Left lung (tissue), 10 donors: ENCODE measurements around the gene GALNT1. TPM values are rescaled to one million over a fixed set of nuclear protein-coding genes. Genes with fewer than 3 reads are reported as not detected.

Source experiments
- ATAC-seq: fragments of 200-7000 bp; cut with Tn5 transposase; one replicate; pipeline ENCODE4 v1.9.1; 2020; ENCODE audit warnings: moderate library complexity
- DNase-seq, 4 donors: peaks; one replicate each; pipeline ENCODE4 v3.0.0-alpha.2; 2013 to 2020
- H3K27ac ChIP-seq, 2 donors: fragments of 200-600 bp; sonication (generic) in 1 of 2; one replicate each; pipeline versions ENCODE4 v1.5.0 to v1.8.0; 2020 to 2021
- H3K27me3 ChIP-seq, 2 donors: fragments of 200-600 bp; sonication (generic) in 1 of 2; one replicate each; pipeline versions ENCODE4 v1.5.0 to v1.8.0; 2020 to 2021
- H3K36me3 ChIP-seq, 2 donors: fragments of 200-600 bp; sonication (generic) in 1 of 2; one replicate each; pipeline versions ENCODE4 v1.5.0 to v1.8.0; 2020 to 2021
- H3K4me1 ChIP-seq, 2 donors: fragments of 200-600 bp; one replicate each; pipeline ENCODE4 v1.8.0; 2021
- H3K4me3 ChIP-seq, 2 donors: fragments of 200-600 bp; sonication (generic) in 1 of 2; one replicate each; pipeline versions ENCODE4 v1.5.0 to v1.8.0; 2020 to 2021; ENCODE audit warnings: mild to moderate bottlenecking in 1 of 2
- H3K9me3 ChIP-seq, 2 donors: fragments of 200-600 bp; sonication (generic) in 1 of 2; one replicate each; pipeline versions ENCODE4 v1.5.0 to v1.8.0; 2020 to 2021
- CTCF ChIP-seq, 2 donors: fragments of 200-600 bp; sonication (generic) in 1 of 2; IDR thresholded peaks; one replicate each; pipeline versions ENCODE4 v1.5.0 to v1.8.0; 2021; ENCODE audit warnings: antibody characterized with exemption in 2 of 2
- intact Hi-C, 2 donors: fragments of 100-400 bp; cut with DNase I; formaldehyde crosslinking; loops; one replicate each; pipeline versions ENCODE4 v1.11.2 to v1.14.2; 2022
- polyA plus RNA-seq, 6 donors: library from polyadenylated mRNA; unstranded; fragments of 120-200 nt; gene quantifications; one replicate each; pipeline ENCODE4 v1.2.1, GENCODE V29; 2013; ENCODE audit not compliant: insufficient read length in 6 of 6
- total RNA-seq, 2 donors: library from RNA; stranded (reverse); fragmentation: NEBNext Ultra II Directional; extraction: Animal tissue kit (Norgen Biotek cat#: 25700); gene quantifications; one replicate each; pipeline ENCODE4 v1.2.1, GENCODE V29; 2021
- donor health status: DM: no; HTN: yes; CAD: no.
- donor health status: DM: no; HTN: no; CAD: no.

The GALNT1 gene
- total and polyA plus RNA-seq, 8 donors: 82.5 to 110 (median 107) TPM

DNA sequence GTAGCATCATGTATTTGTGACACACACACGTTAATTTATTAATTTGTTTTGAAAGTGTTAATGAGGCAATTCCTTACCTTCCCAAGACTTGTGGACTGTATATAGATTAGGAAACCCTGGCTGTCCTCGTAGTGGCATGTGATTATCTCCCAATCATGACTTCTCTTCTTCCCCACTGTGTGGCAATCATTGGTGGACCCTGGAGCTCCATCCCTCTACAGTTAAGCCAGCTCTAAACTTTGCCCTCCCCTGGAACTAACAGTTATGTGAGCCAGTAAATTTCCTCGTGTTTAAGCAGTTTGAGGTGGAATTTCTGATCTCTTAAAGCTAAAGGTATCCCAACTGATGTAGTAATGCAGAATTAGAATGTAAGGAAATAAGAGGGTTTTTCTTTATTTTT is 22.0 kb downstream of the GALNT1 start:
- Histone ChIP-seq H3K4me1 (peaks cover 0 to 9% of the 10 kb centered on the region in 2 donors), H3K27ac (no peak overlapping the region), H3K9me3 (peaks cover 0 to 27% of the 10 kb centered on the region in 2 donors), H3K36me3 (no peaks in the 10 kb centered on the region), H3K27me3 (no peaks in the 10 kb centered on the region), H3K4me3 (no peak overlapping the region)
- DNase-seq: no peak
- ATAC-seq: no peak
- TF ChIP-seq CTCF (IDR thresholded peaks at IDR 0.05): no peak
- intact Hi-C loops: no loop called here

DNA sequence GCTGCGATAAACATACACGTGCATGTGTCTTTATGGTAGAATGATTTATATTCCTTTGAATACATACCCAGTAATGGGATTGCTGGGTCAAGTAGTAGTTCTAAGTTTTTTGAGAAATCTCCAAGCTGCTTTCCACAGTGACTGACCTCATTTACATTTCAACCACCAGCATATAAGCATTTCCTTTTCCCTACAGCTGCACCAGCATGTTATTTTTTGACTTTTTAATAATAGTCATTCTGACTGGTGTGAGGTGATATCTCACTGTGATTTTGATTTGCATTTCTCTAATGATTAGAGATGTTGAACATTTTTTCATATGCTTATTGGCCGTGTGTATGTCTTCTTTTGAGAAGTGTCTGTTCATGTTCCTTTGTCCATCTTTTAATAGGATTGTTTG is 22.8 kb downstream of the GALNT1 start:
- H3K36me3 ChIP-seq: no peaks in the 10 kb centered on the region
- ATAC-seq (no peak), DNase-seq (no peak)
- peaks cover 0 to 9% of the 10 kb centered on the region in 2 donors for H3K4me1 ChIP-seq
- H3K27me3 ChIP-seq: no peaks in the 10 kb centered on the region
- intact Hi-C loops: no loop called here
- H3K9me3 ChIP-seq: peaks cover 0 to 27% of the 10 kb centered on the region in 2 donors
- TF ChIP-seq CTCF (IDR thresholded peaks at IDR 0.05): no peak
- H3K27ac ChIP-seq: no peak overlapping the region
- no peak overlapping the region for H3K4me3 ChIP-seq

GRCh38 chr18:35605686-35606417 is 24.3 kb downstream of the GALNT1 start:
- Histone ChIP-seq H3K9me3 (peaks cover 0 to 26% of the 10 kb centered on the region in 2 donors), H3K27ac (no peak overlapping the region), H3K4me1 (peaks cover 0 to 9% of the 10 kb centered on the region in 2 donors), H3K36me3 (no peaks in the 10 kb centered on the region), H3K4me3 (no peak overlapping the region), H3K27me3 (no peaks in the 10 kb centered on the region)
- no peak for TF ChIP-seq CTCF (IDR thresholded peaks at IDR 0.05)
- intact Hi-C loops: no loop called here
- ATAC-seq: no peak
- no peak for DNase-seq

DNA sequence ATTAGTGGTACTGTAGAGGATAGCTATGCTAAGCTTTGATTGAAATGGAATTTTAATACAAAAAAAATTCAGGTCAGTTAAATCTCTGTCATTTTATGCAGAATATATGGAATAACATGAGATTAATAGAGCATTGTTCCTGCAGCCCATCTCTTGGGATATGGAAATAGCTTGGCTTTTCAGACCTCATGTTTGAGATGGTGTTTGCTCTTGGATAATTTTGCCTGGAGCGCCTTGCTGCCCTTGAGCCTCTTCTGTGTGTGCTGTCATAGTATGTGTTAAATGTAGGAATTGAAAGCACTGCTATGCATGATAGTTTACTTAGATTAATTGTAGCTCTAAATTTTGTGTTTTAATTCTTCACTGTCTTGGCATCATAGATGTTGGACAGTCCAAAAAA is 27.7 kb downstream of the GALNT1 start:
- Histone ChIP-seq H3K36me3 (no peaks in the 10 kb centered on the region), H3K27ac (no peak overlapping the region), H3K9me3 (no peaks in the 10 kb centered on the region), H3K27me3 (no peaks in the 10 kb centered on the region), H3K4me1 (peaks cover 0 to 9% of the 10 kb centered on the region in 2 donors), H3K4me3 (no peak overlapping the region)
- ATAC-seq: no peak
- DNase-seq: no peak
- no peak for TF ChIP-seq CTCF (IDR thresholded peaks at IDR 0.05)
- intact Hi-C loops: no loop called here

GRCh38 chr18:35610089-35610488 is 28.5 kb downstream of the GALNT1 start:
- TF ChIP-seq CTCF (IDR thresholded peaks at IDR 0.05): no peak

More at GRCh38 chr18:35610089-35610488, 28.5 kb downstream of the GALNT1 start:
- intact Hi-C loops: no loop called here
- Histone ChIP-seq H3K4me1 (peaks cover 0 to 9% of the 10 kb centered on the region in 2 donors), H3K9me3 (no peaks in the 10 kb centered on the region), H3K27ac (no peak overlapping the region), H3K27me3 (no peaks in the 10 kb centered on the region), H3K4me3 (no peak overlapping the region), H3K36me3 (no peaks in the 10 kb centered on the region)
- ATAC-seq (no peak), DNase-seq (no peak)
